Muscle layer of duodenum (tissue), 2 donors: ENCODE data around the gene GALNT10.
A peak's percentile ranks its signal among the peaks of the same experiment; 100 is the strongest.

Experiments
- H3K27ac ChIP-seq: one replicate; pipeline ENCODE4 v1.7.0; 2013; ENCODE audit warnings: mild to moderate bottlenecking, low read length
- H3K27me3 ChIP-seq: one replicate; pipeline ENCODE4 v1.7.0; 2013; ENCODE audit warnings: low read depth, mild to moderate bottlenecking, control low read depth, low read length
- H3K36me3 ChIP-seq, 2 donors: one replicate each; pipeline ENCODE4 v1.7.0; 2013; ENCODE audit warnings: low read length in 2 of 2, control low read depth in 1 of 2, mild to moderate bottlenecking in 1 of 2; ENCODE audit not compliant: insufficient read depth in 2 of 2, control insufficient read depth in 1 of 2
- H3K4me1 ChIP-seq, 2 donors: one replicate each; pipeline ENCODE4 v1.7.0; 2013; ENCODE audit warnings: low read length in 2 of 2, mild to moderate bottlenecking in 2 of 2, control low read depth in 1 of 2, moderate library complexity in 1 of 2; ENCODE audit not compliant: insufficient read depth in 2 of 2, control insufficient read depth in 1 of 2
- H3K4me3 ChIP-seq, 2 donors: one replicate each; pipeline ENCODE4 v1.7.0; 2013; ENCODE audit warnings: low read length in 2 of 2, low read depth in 1 of 2, mild to moderate bottlenecking in 1 of 2
- H3K9me3 ChIP-seq, 2 donors: one replicate each; pipeline ENCODE4 v1.7.0; 2013; ENCODE audit warnings: low read length in 2 of 2, control low read depth in 1 of 2, mild to moderate bottlenecking in 1 of 2; ENCODE audit not compliant: control insufficient read depth in 1 of 2
- donor health status: healthy.

The GALNT10 gene

DNA sequence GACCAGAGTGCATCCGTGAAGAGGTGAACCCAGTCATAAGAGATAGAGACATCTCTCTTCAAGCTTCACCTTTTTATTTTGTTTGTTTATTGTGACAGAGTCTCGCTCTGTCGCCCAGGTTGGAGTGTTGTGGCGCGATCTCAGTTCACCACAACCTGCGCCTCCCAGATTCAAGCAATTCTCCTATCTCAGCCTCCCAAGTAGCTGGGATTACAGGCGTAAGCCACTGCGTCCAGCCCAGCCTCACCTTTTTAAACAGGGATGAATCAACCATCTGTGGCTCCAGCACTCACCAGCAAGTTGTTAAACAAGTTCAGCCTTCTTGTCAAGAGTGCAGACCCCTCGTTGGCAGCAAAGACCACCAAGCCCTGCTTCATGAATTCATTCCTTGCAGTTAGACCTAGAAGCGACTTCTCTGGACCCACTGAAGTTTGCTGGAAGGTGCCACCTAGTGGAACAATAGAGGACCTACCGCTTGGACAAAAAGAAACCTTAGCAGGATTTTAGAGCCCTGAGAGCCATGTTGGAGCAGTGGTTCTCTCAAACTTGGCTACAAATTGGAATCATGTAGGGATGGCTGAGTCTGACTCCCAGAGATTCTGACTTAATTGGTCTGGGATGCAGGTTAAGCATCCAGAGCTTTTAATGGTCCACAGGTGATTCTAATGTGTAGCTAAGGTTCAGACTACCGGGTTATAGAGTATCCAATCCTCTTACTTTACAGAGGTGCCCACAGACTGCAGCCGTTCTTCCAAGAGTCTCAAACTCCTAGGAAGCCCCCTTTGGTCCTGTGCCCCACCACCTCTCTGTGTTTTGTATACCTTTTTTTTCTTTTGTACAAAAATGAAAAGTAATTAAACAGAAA is 10.5 kb upstream of the GALNT10 start:
- H3K27me3 ChIP-seq: no peaks in the 10 kb centered on the region
- no peak overlapping the region for H3K27ac ChIP-seq
- H3K36me3 ChIP-seq: no peaks in the 10 kb centered on the region
- no peak overlapping the region for H3K4me3 ChIP-seq
- H3K4me1 ChIP-seq: no peaks in the 10 kb centered on the region
- no peaks in the 10 kb centered on the region for H3K9me3 ChIP-seq

DNA sequence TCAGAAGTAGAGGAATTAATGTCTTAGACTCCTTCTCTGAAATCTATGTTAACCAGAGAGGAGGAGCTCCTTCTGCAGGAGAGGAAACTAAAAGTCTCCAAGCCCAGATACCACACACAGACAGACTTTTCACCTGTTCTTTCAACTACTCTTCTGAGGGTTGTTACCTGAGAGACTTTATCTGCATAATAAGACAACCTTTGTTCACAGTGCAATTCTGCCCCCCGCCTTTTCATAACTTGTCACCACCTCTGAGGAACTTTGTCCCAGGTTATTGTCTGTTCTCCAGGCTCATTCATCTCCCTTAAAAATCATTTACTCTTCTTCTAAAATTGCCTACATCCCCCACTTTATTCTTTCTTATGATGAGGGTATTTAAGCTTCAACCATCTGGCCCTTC is 9.4 kb upstream of the GALNT10 start:
- Histone ChIP-seq H3K4me1 (no peaks in the 10 kb centered on the region), H3K4me3 (no peak overlapping the region), H3K27me3 (no peaks in the 10 kb centered on the region), H3K36me3 (no peaks in the 10 kb centered on the region), H3K27ac (no peak overlapping the region), H3K9me3 (no peaks in the 10 kb centered on the region)

DNA sequence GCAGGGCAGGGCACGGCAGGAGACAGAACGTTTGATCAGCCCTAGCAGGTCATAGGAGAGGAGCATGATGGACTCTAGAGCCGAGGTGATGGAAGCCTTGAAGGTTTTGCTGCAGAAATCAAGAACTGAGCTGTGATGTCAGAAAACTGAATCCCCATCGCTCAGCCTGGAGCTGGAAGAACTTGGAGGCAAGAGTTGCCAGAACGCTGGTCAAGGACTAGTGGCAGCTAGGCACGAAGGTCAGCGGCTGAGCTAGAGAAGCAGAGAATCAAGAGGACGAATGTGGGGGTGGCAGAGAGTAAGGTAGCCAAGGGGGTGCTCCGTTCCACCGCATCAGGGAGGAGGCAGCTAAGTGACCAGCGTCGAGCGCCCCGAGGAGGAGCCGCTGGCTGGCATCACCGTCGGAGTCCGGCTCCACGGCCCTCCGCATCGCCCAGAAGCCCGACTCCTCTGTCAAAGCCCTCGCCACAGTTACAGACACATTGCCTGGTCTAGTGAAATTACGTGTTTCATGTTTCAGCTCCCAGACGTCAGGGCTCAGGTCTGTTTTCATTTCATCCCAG is 1.2 kb upstream of the GALNT10 start:
- Histone ChIP-seq H3K4me1 (peaks cover 9 to 29% of the 10 kb centered on the region in 2 donors), H3K27ac (no peak overlapping the region), H3K27me3 (no peaks in the 10 kb centered on the region), H3K36me3 (no peaks in the 10 kb centered on the region), H3K4me3 (peak overlapping the region; percentile 63 to 85), H3K9me3 (no peaks in the 10 kb centered on the region)

DNA sequence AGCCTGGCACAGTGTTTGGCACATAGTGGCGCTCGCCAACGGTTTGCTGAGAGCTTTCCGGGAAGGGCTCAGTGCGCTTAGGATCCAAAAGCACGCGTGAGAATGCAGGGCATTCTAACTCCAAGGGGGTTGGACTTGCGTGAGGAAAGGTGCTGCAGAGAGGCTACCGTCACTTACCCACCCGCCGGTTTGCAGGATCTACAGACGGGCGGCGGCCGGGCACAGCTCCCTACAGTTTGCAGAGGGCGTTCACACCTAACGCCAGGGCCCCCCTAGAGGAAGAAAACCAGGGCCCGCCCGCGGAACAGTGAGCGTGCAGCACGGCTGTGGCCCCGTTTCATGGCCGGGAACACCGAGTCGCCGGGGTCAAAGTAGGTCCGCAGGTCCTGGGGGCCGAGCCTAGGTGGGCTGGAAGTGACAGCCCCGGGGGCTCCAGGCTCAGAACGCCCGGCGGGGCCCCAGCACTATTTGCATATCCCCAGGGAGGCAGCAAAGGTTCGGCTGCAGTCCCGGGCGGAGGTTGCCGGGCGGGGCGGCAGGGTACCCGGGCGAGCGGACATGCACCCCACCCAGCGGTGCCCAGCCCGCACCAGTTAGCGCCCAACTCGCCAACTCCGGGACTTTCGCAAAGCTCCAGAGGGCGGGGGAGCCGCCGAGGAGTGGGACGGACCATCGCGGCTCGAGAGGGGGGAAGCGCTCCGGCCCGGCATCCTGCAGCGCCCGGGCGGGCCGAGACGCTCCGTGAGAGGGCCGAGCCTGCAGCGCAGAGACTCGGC is 526 bp upstream of the GALNT10 start:
- Histone ChIP-seq H3K9me3 (no peaks in the 10 kb centered on the region), H3K4me1 (peaks cover 9 to 33% of the 10 kb centered on the region in 2 donors), H3K36me3 (no peaks in the 10 kb centered on the region), H3K4me3 (peak overlapping the region; percentile 63 to 85), H3K27me3 (no peaks in the 10 kb centered on the region), H3K27ac (no peak overlapping the region)

DNA sequence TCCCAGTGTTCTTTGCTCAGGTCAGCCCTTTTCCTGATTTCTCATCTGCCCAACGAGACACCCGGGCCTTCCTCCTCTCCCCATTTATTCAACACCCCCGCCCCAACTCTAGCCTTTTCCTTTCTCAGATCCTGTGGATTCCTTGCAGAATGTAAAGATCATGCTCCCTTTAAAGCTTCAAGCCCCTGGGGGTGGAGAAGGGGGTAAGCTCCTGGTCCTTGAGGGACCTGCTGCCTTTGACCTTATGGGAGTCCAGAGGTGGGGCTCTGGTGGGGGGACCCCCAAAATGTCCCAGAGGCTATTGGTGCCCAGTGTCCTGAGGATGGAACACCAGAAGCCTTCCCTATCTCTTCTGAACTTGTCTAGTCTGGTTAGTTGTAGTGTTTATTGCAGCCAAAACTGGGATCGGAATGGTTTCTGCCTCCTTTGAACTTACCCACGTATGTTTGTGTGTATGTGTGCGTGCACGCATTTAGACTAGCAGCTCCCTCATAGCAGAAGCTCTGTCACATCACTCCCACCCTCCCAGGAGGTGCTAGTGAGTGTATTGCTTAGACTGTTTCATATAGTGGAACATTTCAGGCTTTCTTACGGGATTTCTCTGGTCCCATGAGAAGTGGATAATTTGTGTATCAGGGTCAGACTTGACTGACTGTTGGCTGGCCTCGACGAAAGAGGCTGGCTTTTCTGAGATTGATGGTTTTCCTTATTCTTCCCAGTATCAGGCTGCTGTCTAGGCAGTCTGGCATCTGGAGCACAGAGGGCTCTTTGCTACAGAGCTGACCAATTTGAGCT is 1.1 kb downstream of the GALNT10 start:
- Histone ChIP-seq H3K4me1 (peaks cover 9 to 34% of the 10 kb centered on the region in 2 donors), H3K4me3 (peak overlapping the region; percentile 82 to 86), H3K27me3 (no peaks in the 10 kb centered on the region), H3K9me3 (no peaks in the 10 kb centered on the region), H3K36me3 (no peaks in the 10 kb centered on the region), H3K27ac (no peak overlapping the region)

DNA sequence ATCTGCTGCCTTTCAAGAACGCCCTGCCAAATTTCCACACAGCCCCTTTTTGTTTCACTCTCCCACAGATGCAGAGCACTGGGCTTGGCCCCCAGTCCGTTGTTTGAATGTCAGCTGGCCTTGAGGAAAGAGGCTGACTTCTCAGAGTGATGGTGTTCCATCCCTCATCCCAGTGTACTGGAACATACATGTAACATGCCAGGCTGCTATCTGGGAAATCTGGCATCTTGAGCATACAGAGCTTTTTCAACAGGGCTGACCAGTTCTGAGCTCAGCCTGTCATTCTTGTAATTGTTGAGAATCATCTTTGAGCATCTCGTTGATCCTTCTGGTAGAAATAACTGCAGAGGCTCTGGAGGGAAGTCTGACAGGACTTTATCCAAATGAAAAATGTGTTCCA is 2.8 kb downstream of the GALNT10 start:
- no peaks in the 10 kb centered on the region for H3K36me3 ChIP-seq
- peaks cover 18 to 45% of the 10 kb centered on the region in 2 donors for H3K4me1 ChIP-seq
- H3K9me3 ChIP-seq: no peaks in the 10 kb centered on the region
- H3K27me3 ChIP-seq: no peaks in the 10 kb centered on the region
- H3K27ac ChIP-seq: no peak overlapping the region
- peak overlapping the region in 1 of 2 donors; percentile 82 for H3K4me3 ChIP-seq

DNA sequence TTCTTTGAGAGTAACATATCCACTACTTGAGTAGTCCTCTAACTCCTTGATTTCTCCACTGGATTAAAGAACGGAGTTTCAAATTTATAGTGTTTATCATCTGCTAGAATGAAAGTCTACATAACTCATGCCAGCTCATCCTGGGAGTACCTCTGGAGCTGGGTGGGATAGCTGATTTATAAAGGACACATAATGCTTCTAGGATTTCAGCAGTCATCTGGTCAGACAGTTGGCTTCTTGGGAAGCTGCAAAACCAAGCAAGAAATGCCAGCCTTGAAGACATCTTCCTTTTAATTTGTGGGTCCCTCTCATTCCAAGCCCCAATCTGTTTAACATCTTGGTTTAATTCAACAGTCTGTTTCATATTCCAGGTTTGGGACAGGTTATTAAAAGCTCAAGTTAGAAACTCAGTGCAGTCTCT is 3.2 kb downstream of the GALNT10 start:
- no peak overlapping the region for H3K27ac ChIP-seq
- no peaks in the 10 kb centered on the region for H3K36me3 ChIP-seq
- no peaks in the 10 kb centered on the region for H3K9me3 ChIP-seq
- peaks cover 22 to 45% of the 10 kb centered on the region in 2 donors for H3K4me1 ChIP-seq
- no peak overlapping the region for H3K4me3 ChIP-seq
- no peaks in the 10 kb centered on the region for H3K27me3 ChIP-seq

DNA sequence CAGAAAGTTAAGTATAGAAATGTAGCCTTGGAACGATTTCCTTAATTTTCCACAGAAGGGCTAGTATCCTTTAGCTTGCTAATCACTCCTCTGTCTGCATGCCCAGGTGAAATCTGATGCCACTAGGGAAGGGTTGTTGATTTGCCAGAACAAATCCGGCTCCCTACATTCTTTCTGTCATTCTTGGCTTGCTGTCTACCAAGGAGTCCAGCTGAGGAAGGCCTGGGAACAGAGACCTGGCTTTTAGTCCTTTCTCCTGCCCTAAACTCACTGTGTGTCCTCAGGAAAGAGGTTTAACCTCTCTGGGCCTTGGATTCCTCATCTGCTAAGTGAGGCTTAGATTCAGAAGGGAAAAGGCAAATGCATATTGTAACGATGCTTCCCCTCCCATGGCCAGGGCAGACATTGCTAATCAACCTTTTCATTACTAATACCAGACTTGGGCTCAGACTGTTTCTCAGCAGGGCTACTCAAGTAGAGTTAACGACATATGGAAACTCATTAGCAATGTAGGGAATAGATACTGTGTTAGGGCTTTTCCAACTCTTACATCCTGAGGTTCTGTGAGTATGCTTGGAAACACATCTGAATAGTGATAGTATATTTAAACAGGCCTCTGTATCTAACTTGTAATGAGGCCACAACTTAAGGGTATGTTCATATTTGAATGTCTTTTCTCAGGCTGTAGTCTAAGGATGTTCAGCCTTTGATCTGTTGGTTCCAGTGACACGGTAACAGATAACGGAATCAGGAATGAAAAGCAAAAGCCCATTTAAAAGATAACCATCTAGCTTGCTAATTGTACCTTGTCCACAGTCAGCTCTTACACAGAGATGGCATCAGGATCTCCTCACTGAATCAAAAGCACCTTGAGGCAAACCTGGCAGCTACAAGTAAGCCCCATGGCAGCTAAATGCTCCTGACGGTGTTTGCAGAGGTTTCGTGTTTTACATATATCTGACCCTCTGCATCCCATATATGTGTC is 4.1 kb downstream of the GALNT10 start:
- H3K4me3 ChIP-seq: no peak overlapping the region
- no peaks in the 10 kb centered on the region for H3K36me3 ChIP-seq
- H3K9me3 ChIP-seq: no peaks in the 10 kb centered on the region
- no peaks in the 10 kb centered on the region for H3K27me3 ChIP-seq
- H3K4me1 ChIP-seq: peaks cover 22 to 54% of the 10 kb centered on the region in 2 donors
- H3K27ac ChIP-seq: no peak overlapping the region

DNA sequence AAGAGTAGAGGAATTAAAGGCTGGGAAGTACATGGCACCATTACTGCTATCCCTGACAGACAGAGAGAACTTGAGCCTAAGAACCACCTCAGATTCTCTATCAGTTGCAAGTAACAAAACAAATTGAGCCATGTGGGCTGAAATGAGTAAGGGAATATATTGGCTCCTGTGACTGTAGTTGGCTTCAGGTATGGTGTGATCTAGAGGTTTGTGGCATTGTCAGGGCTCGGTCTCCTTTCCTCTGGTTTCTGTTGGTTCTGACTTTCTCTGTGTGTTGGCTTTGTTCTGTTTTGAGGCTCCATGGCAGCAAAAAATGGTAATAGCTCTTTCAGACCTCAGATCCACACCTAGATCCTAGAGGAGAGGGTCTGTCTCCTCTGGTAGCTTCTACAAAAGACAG is 5.7 kb downstream of the GALNT10 start:
- no peaks in the 10 kb centered on the region for H3K27me3 ChIP-seq
- peaks cover 22 to 50% of the 10 kb centered on the region in 2 donors for H3K4me1 ChIP-seq
- H3K36me3 ChIP-seq: no peaks in the 10 kb centered on the region
- H3K27ac ChIP-seq: no peak overlapping the region
- no peaks in the 10 kb centered on the region for H3K9me3 ChIP-seq
- H3K4me3 ChIP-seq: no peak overlapping the region

DNA sequence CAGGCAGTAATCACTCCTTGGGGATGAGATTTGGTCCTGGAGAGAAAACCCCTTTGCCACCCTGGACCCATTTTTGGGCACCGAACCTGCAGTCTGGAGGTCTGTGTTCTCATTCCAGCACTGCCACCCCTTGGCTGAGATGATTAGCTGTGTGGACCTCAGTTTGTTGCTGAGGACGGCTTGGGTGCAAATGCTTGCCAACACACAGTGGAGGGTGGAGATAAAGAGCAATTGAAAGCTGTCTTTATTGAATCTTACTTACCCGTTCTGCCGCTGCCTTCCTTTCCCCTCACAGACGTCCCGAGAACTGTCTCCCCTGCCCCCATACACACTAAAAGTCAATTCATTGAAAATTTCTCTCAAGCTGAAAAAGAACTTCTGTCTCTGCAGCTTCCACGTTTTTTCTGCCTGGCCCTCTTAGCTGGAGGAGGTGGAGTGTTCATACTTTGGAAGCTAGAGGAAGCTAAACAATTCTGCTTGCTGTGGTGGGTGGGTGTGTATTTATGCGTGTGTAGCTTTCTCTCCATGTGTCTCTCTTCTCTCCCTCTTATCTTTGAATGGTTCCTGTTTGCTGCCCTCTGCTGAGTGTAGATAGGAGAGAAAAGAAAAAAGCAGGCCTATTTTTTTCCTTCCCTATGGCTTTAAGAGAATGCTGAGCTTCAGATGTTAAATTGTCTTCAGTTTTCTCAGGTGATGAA is 6.6 kb downstream of the GALNT10 start:
- H3K36me3 ChIP-seq: no peaks in the 10 kb centered on the region
- H3K27ac ChIP-seq: no peak overlapping the region
- H3K9me3 ChIP-seq: no peaks in the 10 kb centered on the region
- peaks cover 15 to 44% of the 10 kb centered on the region in 2 donors for H3K4me1 ChIP-seq
- no peaks in the 10 kb centered on the region for H3K27me3 ChIP-seq
- peak overlapping the region in 1 of 2 donors; percentile 8 for H3K4me3 ChIP-seq
